Gastrocnemius medialis (tissue), 4 donors: ENCODE results near the gene CNOT4.

ENCODE experiments used
- CTCF ChIP-seq, 5 experiments: fragments of 450-650 bp in 3 of 5; fragments of 200-600 bp in 2 of 5; sonication (generic) in 2 of 5; IDR thresholded peaks in 4 of 5; conservative IDR thresholded peaks in 1 of 5; 1 replicate in 4 of 5; 2 replicates in 1 of 5; pipeline ENCODE4 v1.5.1; 2016 to 2019; ENCODE audit warnings: antibody characterized with exemption in 5 of 5, mild to moderate bottlenecking in 3 of 5, moderate library complexity in 3 of 5
- POLR2A ChIP-seq, 2 donors: fragments of 450-650 bp; IDR thresholded peaks; one replicate each; pipeline ENCODE4 v1.6.1; 2017; ENCODE audit warnings: antibody characterized with exemption in 2 of 2, mild to moderate bottlenecking in 2 of 2, moderate library complexity in 2 of 2

GRCh38 chr7:135390829-135391228 is 119.1 kb downstream of the CNOT4 start:
- TF ChIP-seq CTCF (IDR thresholded peaks at IDR 0.05 in 4 of 5, conservative IDR thresholded peaks at IDR 0.05 in 1 of 5) (no peak), POLR2A (IDR thresholded peaks at IDR 0.05) (no peak)
